ENCODE data around the gene HEXB. TPM values are rescaled to one million over a fixed set of nuclear protein-coding genes. Genes with fewer than 3 reads are reported as not detected.
"Not testable (repeated sequence)": the region's sequence is repeated elsewhere in the genome, so short reads cannot be mapped to it uniquely, and the experiment has no call there.

HEXB gene
- polyA plus RNA-seq, 3 donors: 120 to 157 (median 134) TPM

GRCh38 chr5:74651710-74652109 lies 33.3 kb upstream of the HEXB start:
- no peak for DNase-seq

- DNase-seq: no peak
Observed at GRCh38 chr5:74652576-74652975, 32.5 kb upstream of the HEXB start.

GRCh38 chr5:74653991-74654390 lies 31.0 kb upstream of the HEXB start:
- no peak for DNase-seq

GRCh38 chr5:74655206-74655605 lies 29.8 kb upstream of the HEXB start:
- DNase-seq: no peak

- DNase-seq: no peak
Observed at GRCh38 chr5:74655716-74656115, 29.3 kb upstream of the HEXB start.

- DNase-seq: no peak
Observed at GRCh38 chr5:74657165-74657564, 27.9 kb upstream of the HEXB start.

- no peak for DNase-seq
Observed at GRCh38 chr5:74659172-74659571, 25.9 kb upstream of the HEXB start.

GRCh38 chr5:74660140-74660539 lies 24.9 kb upstream of the HEXB start:
- DNase-seq: no peak

- DNase-seq: no peak
Observed at GRCh38 chr5:74660873-74661272, 24.2 kb upstream of the HEXB start.

- no peak for DNase-seq
Observed at GRCh38 chr5:74664551-74664950, 20.5 kb upstream of the HEXB start.

- no peak for DNase-seq
Observed at GRCh38 chr5:74665273-74665672, 19.8 kb upstream of the HEXB start.

GRCh38 chr5:74665816-74666215 lies 19.2 kb upstream of the HEXB start:
- DNase-seq: no peak

GRCh38 chr5:74667396-74667795 lies 17.6 kb upstream of the HEXB start:
- DNase-seq: no peak

GRCh38 chr5:74669821-74670220 lies 15.2 kb upstream of the HEXB start:
- no peak for DNase-seq

- DNase-seq: no peak
Observed at GRCh38 chr5:74670396-74671038, 14.5 kb upstream of the HEXB start.

- no peak for DNase-seq
Observed at GRCh38 chr5:74672215-74672877, 12.7 kb upstream of the HEXB start.

- DNase-seq: no peak
Observed at GRCh38 chr5:74673011-74673790, 11.8 kb upstream of the HEXB start.

GRCh38 chr5:74676466-74676865 lies 8.6 kb upstream of the HEXB start:
- not testable (repeated sequence) for DNase-seq

- not testable (repeated sequence) for DNase-seq
Observed at GRCh38 chr5:74678123-74678522, 6.9 kb upstream of the HEXB start.

GRCh38 chr5:74679300-74679699 lies 5.7 kb upstream of the HEXB start:
- DNase-seq: not testable (repeated sequence)

GRCh38 chr5:74679966-74680365 lies 5.1 kb upstream of the HEXB start:
- no peak for DNase-seq

- DNase-seq: no peak
Observed at GRCh38 chr5:74685979-74686631, 1.1 kb downstream of the HEXB start.

Data from renal pelvis (tissue), 4 donors.